GM10248 (cell line): Measurements from ENCODE around the gene SLC38A9.

Source experiments
- CTCF ChIA-PET: fragments of 300-600 bp; sonication (Branson Sonifier 250); formaldehyde crosslinking; extraction: SDS; loops from one replicate; lab custom pipeline; 2021; ENCODE audit warnings: antibody characterized with exemption; lab: Yijun Ruan, JAX
- POLR2A ChIA-PET: fragments of 350-650 bp; sonication (Branson Sonifier 250); formaldehyde crosslinking; extraction: SDS; loops from one replicate; lab custom pipeline; 2020; ENCODE audit warnings: antibody characterized with exemption; lab: Yijun Ruan, JAX
- DNase-seq: peaks from one replicate; pipeline ENCODE4 v3.0.0; 2012; ENCODE audit errors: extremely low spot score
- CTCF ChIP-seq: IDR thresholded peaks from 2 replicates; pipeline ENCODE4 v1.5.1; 2012; ENCODE audit warnings: mild to moderate bottlenecking, low read depth; ENCODE audit errors: extremely low read depth, missing control alignments, control extremely low read depth

Gene SLC38A9

DNA sequence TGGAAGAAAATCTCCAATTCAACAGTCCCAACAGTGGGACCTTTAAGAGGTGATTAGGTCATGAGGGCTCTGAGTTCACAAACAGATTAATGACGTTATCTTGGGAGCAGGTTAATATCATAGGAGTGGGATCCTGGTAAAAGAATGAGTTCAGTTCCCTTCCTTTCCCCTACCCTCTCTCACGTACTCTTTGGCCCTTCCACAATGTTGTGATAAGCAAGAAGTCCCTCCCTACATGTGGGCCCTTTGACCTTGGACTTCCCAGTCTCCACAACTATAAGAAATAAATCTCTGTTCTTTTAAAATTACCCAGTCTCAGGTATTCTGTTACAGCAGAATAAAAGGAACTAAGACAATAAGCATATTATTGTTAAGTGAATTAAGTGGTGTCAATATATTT, 37.8 kb downstream of the SLC38A9 start:
- ChIA-PET POLR2A (no interaction called here), CTCF (interaction anchor here (1.5 kb wide), 1 partner anchor 11 kb away, joined by 5 read pairs; no protein-coding TSS in a partner anchor)
- no peak for DNase-seq
- TF ChIP-seq CTCF, result no peak

GRCh38 chr5:55672477-55672911, 39.6 kb downstream of the SLC38A9 start:
- TF ChIP-seq CTCF, result no peak
- DNase-seq, result no peak
- CTCF ChIA-PET, result interaction anchor here (1.4 kb wide), 1 partner anchor 39 kb away, joined by 4 read pairs; no protein-coding TSS in a partner anchor
- POLR2A ChIA-PET, result no interaction called here

DNA sequence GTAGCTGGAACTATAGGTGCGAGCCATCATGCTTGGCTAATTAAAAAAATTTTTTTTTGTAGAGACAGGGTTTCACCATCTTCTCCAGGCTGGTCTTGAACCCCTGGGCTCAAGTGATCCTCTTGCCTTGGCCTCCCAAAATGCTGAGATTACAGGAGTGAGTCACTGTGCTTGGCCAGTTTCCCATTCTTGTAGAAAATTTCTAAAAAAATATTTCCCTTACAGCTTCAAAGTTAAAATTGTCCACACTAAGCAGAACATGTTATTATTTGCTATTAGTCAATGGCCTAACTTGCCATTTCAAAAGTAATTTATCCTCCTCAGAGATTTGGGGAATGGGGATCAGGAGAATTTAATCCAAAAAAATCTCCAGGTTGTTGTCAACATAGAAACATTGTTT, 40.1 kb downstream of the SLC38A9 start:
- POLR2A ChIA-PET, result no interaction called here
- no peak for DNase-seq
- TF ChIP-seq CTCF, result no peak
- CTCF ChIA-PET, result interaction anchor here (1.4 kb wide), 1 partner anchor 38 kb away, joined by 4 read pairs; no protein-coding TSS in a partner anchor

- DNase-seq, result no peak
- ChIA-PET POLR2A (no interaction called here), CTCF (no interaction called here)
- TF ChIP-seq CTCF, result no peak
These were observed 43.8 kb downstream of the SLC38A9 start for GRCh38 chr5:55668356-55668755.

DNA sequence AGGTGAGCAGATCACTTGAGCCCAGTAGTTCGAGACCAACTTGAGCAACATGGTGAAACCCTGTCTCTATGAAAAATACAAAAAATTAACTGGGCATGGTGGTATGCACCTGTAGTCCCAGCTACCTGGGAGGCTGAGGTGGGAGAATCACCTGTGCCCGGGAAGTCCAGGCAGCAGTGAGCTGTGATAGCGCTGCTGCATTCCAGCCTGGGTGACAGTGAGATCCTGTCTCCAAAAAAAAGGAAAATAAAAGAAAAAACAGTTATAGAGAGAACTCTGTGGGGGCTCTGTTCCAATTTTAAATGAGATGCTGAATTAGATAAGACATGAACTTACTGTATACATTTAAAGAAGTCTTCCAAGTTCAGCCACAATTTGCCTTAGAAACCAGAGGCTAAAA, 44.2 kb downstream of the SLC38A9 start:
- CTCF ChIA-PET, result no interaction called here
- no peak for TF ChIP-seq CTCF
- POLR2A ChIA-PET, result no interaction called here
- DNase-seq, result no peak

DNA sequence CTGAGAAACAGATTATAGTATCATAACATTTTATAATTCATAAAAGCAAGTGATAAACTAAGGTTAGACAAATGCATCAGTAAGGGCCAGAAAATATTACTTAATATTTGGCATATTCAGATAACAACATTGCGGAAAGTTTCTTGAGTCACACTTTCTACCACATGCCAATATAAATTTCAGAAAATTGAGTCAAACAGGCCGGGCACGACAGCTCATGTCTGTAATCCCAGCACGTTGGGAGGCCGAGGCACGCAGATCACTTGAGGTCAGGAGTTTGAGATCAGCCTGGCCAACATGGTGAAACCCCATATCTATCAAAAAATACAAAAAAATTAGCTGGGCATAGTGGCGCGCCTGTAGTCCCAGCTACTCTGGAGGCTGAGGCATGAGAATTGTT, 47.1 kb downstream of the SLC38A9 start:
- TF ChIP-seq CTCF, result no peak
- no peak for DNase-seq
- POLR2A ChIA-PET, result no interaction called here
- CTCF ChIA-PET, result no interaction called here
